ENCODE measurements around the gene CRYBG1.

DNA sequence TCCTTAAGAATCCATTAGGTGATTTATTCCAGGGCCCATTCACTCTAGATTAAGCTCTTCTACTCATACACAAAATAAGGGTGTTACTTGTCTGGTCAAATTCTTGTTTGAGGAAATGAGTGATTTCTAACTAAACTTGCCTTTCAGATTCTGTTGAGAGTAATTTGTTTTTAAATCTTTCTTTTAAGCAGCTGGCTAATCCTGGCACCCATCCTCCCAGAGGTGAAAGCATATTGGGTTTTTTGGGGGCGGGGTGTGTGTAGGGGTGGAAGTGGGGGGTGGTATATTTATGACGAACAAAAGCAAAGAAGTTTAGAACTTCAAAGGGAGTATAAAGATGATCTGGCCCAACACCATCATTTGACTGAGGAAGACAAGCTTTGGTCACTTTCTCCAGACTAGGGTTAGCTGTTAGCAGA is 174.1 kb downstream of the CRYBG1 start:
- TF ChIP-seq, protein P1, sequence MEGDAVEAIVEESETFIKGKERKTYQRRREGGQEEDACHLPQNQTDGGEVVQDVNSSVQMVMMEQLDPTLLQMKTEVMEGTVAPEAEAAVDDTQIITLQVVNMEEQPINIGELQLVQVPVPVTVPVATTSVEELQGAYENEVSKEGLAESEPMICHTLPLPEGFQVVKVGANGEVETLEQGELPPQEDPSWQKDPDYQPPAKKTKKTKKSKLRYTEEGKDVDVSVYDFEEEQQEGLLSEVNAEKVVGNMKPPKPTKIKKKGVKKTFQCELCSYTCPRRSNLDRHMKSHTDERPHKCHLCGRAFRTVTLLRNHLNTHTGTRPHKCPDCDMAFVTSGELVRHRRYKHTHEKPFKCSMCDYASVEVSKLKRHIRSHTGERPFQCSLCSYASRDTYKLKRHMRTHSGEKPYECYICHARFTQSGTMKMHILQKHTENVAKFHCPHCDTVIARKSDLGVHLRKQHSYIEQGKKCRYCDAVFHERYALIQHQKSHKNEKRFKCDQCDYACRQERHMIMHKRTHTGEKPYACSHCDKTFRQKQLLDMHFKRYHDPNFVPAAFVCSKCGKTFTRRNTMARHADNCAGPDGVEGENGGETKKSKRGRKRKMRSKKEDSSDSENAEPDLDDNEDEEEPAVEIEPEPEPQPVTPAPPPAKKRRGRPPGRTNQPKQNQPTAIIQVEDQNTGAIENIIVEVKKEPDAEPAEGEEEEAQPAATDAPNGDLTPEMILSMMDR (conservative IDR thresholded peaks at IDR 0.05; ENCODE audit: low read depth, low read length) = no peak
- no peak for TF ChIP-seq POLR2A (IDR thresholded peaks at IDR 0.05; ENCODE audit: low read depth, low read length)
- no peak for TF ChIP-seq MAFK (IDR thresholded peaks at IDR 0.05; ENCODE audit: low read depth, low read length)
- TF ChIP-seq RCOR1 (IDR thresholded peaks at IDR 0.05; ENCODE audit: insufficient replicate concordance, low read length) = no peak
- TF ChIP-seq, protein P2, sequence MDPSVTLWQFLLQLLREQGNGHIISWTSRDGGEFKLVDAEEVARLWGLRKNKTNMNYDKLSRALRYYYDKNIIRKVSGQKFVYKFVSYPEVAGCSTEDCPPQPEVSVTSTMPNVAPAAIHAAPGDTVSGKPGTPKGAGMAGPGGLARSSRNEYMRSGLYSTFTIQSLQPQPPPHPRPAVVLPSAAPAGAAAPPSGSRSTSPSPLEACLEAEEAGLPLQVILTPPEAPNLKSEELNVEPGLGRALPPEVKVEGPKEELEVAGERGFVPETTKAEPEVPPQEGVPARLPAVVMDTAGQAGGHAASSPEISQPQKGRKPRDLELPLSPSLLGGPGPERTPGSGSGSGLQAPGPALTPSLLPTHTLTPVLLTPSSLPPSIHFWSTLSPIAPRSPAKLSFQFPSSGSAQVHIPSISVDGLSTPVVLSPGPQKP (IDR thresholded peaks at IDR 0.05; ENCODE audit: borderline replicate concordance, low read depth, low read length) = no peak
- no peak for TF ChIP-seq RAD21 (IDR thresholded peaks at IDR 0.05; ENCODE audit: low read length)
- no peak for TF ChIP-seq RFX5 (IDR thresholded peaks at IDR 0.05; ENCODE audit: low read depth, low read length)
- no peak for TF ChIP-seq CEBPB (IDR thresholded peaks at IDR 0.05; ENCODE audit: low read depth, low read length)

All from IMR-90 (cell line).